GM10248 (cell line): ENCODE measurements around the gene INTS4.

Experiments
- CTCF ChIA-PET: fragments of 300-600 bp; sonication (Branson Sonifier 250); formaldehyde crosslinking; extraction: SDS; loops from one replicate; lab custom pipeline; 2021; ENCODE audit warnings: antibody characterized with exemption; lab: Yijun Ruan, JAX
- POLR2A ChIA-PET: fragments of 350-650 bp; sonication (Branson Sonifier 250); formaldehyde crosslinking; extraction: SDS; loops from one replicate; lab custom pipeline; 2020; ENCODE audit warnings: antibody characterized with exemption; lab: Yijun Ruan, JAX
- DNase-seq: peaks from one replicate; pipeline ENCODE4 v3.0.0; 2012; ENCODE audit errors: extremely low spot score
- CTCF ChIP-seq: IDR thresholded peaks from 2 replicates; pipeline ENCODE4 v1.5.1; 2012; ENCODE audit warnings: mild to moderate bottlenecking, low read depth; ENCODE audit errors: extremely low read depth, missing control alignments, control extremely low read depth

The INTS4 gene

DNA sequence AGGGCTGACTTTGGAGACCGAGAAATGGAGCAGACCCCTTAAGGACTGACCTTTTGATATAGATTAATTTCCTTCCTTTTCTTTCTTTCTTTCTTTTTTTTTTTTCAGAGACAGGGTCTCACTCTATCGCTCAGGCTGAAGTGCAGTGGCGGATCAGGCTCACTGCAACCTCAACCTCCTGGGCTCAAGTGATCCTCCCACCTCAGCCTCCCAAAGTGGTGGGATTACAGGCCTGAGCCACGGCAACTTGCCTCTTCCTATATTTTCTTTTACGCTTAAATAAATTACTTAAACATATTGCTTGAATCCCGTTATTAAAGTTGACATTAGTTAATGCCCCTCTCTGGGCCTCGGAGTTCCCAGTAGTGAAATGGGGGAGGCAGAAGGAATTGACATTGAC lies 29.0 kb upstream of the INTS4 start:
- no peak for TF ChIP-seq CTCF
- no peak for DNase-seq
- CTCF ChIA-PET: no interaction called here
- POLR2A ChIA-PET: no interaction called here

DNA sequence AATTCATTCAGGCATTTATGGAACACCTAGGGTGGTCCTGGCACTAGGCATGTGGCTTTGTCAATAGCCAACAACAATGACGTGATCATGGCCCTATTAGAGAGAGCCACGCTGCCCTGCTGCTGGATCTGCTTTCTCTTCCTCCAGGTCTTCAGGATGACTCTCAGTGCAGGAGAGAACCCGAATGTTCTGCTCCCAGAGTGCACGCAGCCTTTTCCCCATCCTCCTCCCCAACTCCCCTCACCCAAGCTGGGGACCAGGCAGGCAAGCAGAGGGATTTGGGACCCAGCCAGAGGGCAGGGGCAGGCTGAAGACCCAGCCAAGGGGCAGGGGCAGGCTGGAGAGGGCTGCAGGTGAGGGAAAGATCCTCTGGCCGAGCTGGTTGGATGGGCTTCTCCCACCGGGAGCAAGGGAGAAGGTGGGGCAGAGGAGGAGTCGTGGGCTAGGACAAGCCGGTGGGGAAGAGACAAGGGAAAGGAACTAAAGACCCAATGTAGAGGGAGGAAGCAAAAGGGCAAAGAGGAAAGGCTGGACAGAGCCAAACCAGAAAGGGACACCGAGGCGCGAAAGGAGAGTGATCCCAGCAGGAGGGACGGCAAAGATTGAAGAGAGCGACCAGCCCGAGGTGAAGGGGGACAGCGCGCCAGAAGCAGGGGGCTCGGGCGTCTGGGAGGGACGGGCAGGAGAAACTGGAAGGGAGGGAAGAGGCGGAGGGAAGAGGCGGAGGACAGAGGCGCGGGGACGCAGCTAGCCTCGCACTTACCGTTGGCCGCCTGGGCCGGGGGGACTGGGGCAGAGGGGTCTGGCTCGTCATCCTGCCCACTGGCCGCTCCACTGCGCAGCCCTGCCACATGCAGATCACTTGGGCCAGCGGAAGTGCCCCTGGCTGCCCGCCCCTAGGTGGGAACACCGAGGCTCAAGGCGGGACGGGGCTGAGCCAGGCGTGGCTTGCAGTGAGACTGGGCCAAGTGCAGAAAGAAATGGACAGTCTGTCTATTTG lies 28.2 kb upstream of the INTS4 start, which contains the start of gene KCTD14:
Gene KCTD14 (minus strand): TSS at position 880 of the 1,000 bp plus-strand sequence. CDS start 27 bp downstream, at position 853.
- ChIA-PET CTCF (interaction anchor here (0.9 to 1.5 kb wide), 2 partner anchors 22 to 403 kb away, joined by 3 read pairs; no protein-coding TSS in a partner anchor), POLR2A (interaction anchor here (1.2 kb wide), 1 partner anchor 28 kb away, joined by 3 read pairs; no protein-coding TSS in a partner anchor)

DNA sequence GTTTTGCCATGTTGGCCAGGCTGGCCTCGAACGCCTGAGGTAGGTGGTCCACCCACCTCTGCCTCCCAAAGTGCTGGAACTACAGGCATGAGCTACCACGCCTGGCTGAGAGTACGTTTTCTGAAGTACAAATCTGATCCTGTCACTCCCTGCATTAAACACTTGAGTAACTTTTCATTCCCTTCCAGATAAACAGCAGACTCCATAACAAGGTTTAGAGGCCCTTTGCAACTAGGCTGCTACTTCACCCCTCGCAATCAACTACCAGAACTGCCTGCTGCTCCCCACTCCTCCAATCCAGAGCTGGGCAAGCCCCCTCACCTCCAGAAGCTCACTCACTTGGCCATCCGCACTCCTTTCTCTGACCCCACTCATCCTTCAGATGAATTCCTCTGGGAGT lies 27.1 kb upstream of the INTS4 start:
- DNase-seq: no peak
- TF ChIP-seq CTCF: no peak
- CTCF ChIA-PET: interaction anchor here (0.9 to 1.9 kb wide), 6 partner anchors 9 to 402 kb away, joined by 3 to 5 read pairs (median 3); no protein-coding TSS in a partner anchor
- POLR2A ChIA-PET: interaction anchor here (1.2 kb wide), 1 partner anchor 27 kb away, joined by 3 read pairs; no protein-coding TSS in a partner anchor

More for the DNA sequence above, 28.2 kb upstream of the INTS4 start, which contains the start of gene KCTD14:
- no peak for TF ChIP-seq CTCF
- DNase-seq: no peak

DNA sequence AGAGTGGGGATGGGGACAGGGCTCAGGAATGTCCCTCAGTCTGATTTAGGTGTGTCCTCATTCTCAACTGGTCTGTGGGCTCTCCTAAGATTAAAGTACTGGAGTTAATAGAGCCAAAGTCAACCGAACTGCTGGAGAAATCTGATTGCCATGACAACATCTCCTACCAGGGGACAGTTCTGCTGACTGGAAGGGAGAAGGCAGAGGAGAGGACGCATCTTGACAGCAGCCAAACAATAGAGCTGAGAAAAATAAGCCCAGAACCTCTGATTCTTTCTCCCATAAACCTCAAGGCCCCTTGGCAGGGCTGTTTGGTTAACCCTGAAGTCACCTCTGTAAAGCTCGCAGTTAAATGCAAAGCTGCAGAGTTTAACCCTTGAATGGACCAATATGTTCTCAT lies 25.8 kb upstream of the INTS4 start:
- DNase-seq: no peak
- CTCF ChIA-PET: interaction anchor here (1.2 to 1.9 kb wide), 6 partner anchors 11 to 33 kb away, joined by 3 to 13 read pairs (median 4); no protein-coding TSS in a partner anchor
- POLR2A ChIA-PET: no interaction called here
- no peak for TF ChIP-seq CTCF

- no peak for DNase-seq
- POLR2A ChIA-PET: no interaction called here
Observed at GRCh38 chr11:78019808-78020207, 25.3 kb upstream of the INTS4 start.

More at GRCh38 chr11:78019808-78020207, 25.3 kb upstream of the INTS4 start:
- CTCF ChIA-PET: interaction anchor here (1.2 to 1.9 kb wide), 4 partner anchors 19 to 27 kb away, joined by 4 to 13 read pairs (median 5); no protein-coding TSS in a partner anchor
- TF ChIP-seq CTCF: no peak
